K562 (cell line): ENCODE measurements around the gene CLTC. TPM values are rescaled to one million over a fixed set of nuclear protein-coding genes. Genes with fewer than 3 reads are reported as not detected.

Source experiments
- CHD2 ChIP-seq: IDR thresholded peaks from 2 replicates; pipeline ENCODE4 v1.6.1; 2011; ENCODE audit warnings: low read depth, low read length
- HDAC3 ChIP-seq: fragments of 450-650 bp; IDR thresholded peaks from 2 replicates; pipeline ENCODE4 v1.6.1; 2018; ENCODE audit warnings: borderline replicate concordance, mild to moderate bottlenecking, moderate library complexity; ENCODE audit not compliant: partially characterized antibody
- HNRNPUL1 ChIP-seq: fragments of 200-400 bp; formaldehyde crosslinking; IDR thresholded peaks from 2 replicates; pipeline ENCODE4 v1.6.1; 2017; ENCODE audit warnings: low read length
- ILK ChIP-seq: fragments of 450-650 bp; IDR thresholded peaks from 2 replicates; pipeline ENCODE4 v1.6.1; 2016; ENCODE audit warnings: missing genetic modification characterization, low read depth, mild to moderate bottlenecking, missing compliant biosample characterization, moderate library complexity, borderline replicate concordance
- KLF10 ChIP-seq: fragments of 250-450 bp; sonication (Bioruptor Pico); IDR thresholded peaks from 2 replicates; pipeline ENCODE4 v1.6.1; 2021; ENCODE audit warnings: matching md5 sums
- KLF6 ChIP-seq: fragments of 250-450 bp; sonication (Bioruptor Pico); IDR thresholded peaks from 2 replicates; pipeline ENCODE4 v1.4.0; 2020; ENCODE audit warnings: mild to moderate bottlenecking, moderate library complexity, borderline replicate concordance
- MAFG ChIP-seq: fragments of 450-650 bp; conservative IDR thresholded peaks from 2 replicates; pipeline ENCODE4 v1.6.1; 2016; ENCODE audit warnings: missing genetic modification characterization, missing compliant biosample characterization
- NEUROD1 ChIP-seq: fragments of 150-350 bp; IDR thresholded peaks from 2 replicates; pipeline ENCODE4 v1.6.1; 2014; ENCODE audit warnings: borderline replicate concordance, low read length, low read depth; ENCODE audit not compliant: partially characterized antibody
- NFE2 ChIP-seq: IDR thresholded peaks from 2 replicates; pipeline ENCODE4 v1.6.1; 2014; ENCODE audit warnings: antibody characterized with exemption, low read depth
- NR3C1 ChIP-seq: sonication (generic); formaldehyde crosslinking; IDR thresholded peaks from 2 replicates; pipeline ENCODE4 v1.8.1; 2022; ENCODE audit warnings: missing genetic modification reagents
- PHB ChIP-seq: fragments of 250-450 bp; sonication (Bioruptor Pico); IDR thresholded peaks from 2 replicates; pipeline ENCODE4 v1.5.0; 2021
- PPARD ChIP-seq: fragments of 250-450 bp; sonication (Bioruptor Pico); IDR thresholded peaks from 2 replicates; pipeline ENCODE4 v1.8.0; 2022; ENCODE audit warnings: inconsistent platforms, mild to moderate bottlenecking, moderate library complexity
- SAFB ChIP-seq: fragments of 200-400 bp; formaldehyde crosslinking; IDR thresholded peaks from 2 replicates; pipeline ENCODE4 v1.6.1; 2017; ENCODE audit warnings: low read depth, low read length, borderline replicate concordance
- TCF3 ChIP-seq: sonication (generic); formaldehyde crosslinking; IDR thresholded peaks from 2 replicates; pipeline ENCODE4 v1.4.0; 2020; ENCODE audit warnings: mild to moderate bottlenecking, missing genetic modification reagents
- ZNF253 ChIP-seq: fragments of 250-450 bp; sonication (Bioruptor Pico); conservative IDR thresholded peaks from 2 replicates; pipeline ENCODE4 v1.6.1; 2021; ENCODE audit warnings: mild to moderate bottlenecking
- ZNF431 ChIP-seq: sonication (generic); formaldehyde crosslinking; IDR thresholded peaks from 2 replicates; pipeline ENCODE4 v1.8.0; 2022; ENCODE audit warnings: mild to moderate bottlenecking, missing genetic modification reagents
- polyA plus RNA-seq, 8 experiments: library from polyadenylated mRNA; depleted of rRNA in 4 of 8; stranded (reverse) in 5 of 8; unstranded in 3 of 8; fragments of >200 nt; fragmentation: Nextera tagmentation in 2 of 8; fragmentation: Illumina TruSeq in 1 of 8; extraction: Ambion mirVana in 2 of 8; extraction: Trizol in 1 of 8; gene quantifications; 2 replicates each; pipeline versions ENCODE4 v1.2.1 to v1.2.3, GENCODE V29; 2011 to 2014; ENCODE audit warnings: inconsistent platforms in 1 of 8, missing spikeins in 1 of 8
- total RNA-seq, 7 experiments: library from RNA; depleted of rRNA in 6 of 7; stranded (reverse); fragments of >200 nt in 6 of 7; fragmentation: Illumina TruSeq in 2 of 7; extraction: Trizol in 2 of 7; gene quantifications; 2 replicates each; pipeline versions ENCODE4 v1.2.1 to v1.2.3, GENCODE V29; 2011 to 2021; ENCODE audit warnings: low replicate concordance in 1 of 7
- TF ChIP-seq, protein P1 (sequence below): fragments of 450-650 bp; IDR thresholded peaks from 2 replicates; pipeline ENCODE4 v1.6.1; 2018; ENCODE audit warnings: mild to moderate bottlenecking, low read depth; ENCODE audit not compliant: partially characterized antibody
- TF ChIP-seq, protein P2 (sequence below): fragments of 450-650 bp; IDR thresholded peaks from one replicate; pipeline ENCODE4 v1.6.1; 2018; ENCODE audit warnings: mild to moderate bottlenecking, moderate library complexity; ENCODE audit not compliant: partially characterized antibody
- TF ChIP-seq, protein P3 (sequence below): fragments of 450-650 bp; IDR thresholded peaks from 2 replicates; pipeline ENCODE4 v1.6.1; 2017; ENCODE audit warnings: antibody characterized with exemption, mild to moderate bottlenecking
- TF ChIP-seq, protein P4 (sequence below): fragments of 450-650 bp; conservative IDR thresholded peaks from 2 replicates; pipeline ENCODE4 v1.6.1; 2016; ENCODE audit warnings: missing genetic modification characterization, low read depth, mild to moderate bottlenecking, control low read depth, missing compliant biosample characterization

Gene CLTC
- total and polyA plus RNA-seq, 9 of the 15 experiments (the other 6 are each of a cell fraction or from before 2014, with no cell fraction given) = 115 to 267 (median 174) TPM

DNA sequence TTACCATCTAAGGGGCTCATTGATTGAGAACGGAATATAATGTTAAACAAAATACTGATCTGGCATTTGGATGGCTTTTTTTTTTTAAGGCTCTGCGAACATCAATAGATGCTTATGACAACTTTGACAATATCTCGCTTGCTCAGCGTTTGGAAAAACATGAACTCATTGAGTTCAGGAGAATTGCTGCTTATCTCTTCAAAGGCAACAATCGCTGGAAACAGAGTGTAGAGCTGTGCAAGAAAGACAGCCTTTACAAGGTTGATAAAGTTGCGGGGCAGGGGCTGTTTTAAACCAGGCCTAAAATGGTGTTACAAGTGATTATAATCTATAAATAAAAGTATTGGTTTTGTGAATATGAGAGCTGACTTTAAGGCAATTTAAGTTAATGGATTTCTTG is 65.3 kb downstream of the CLTC start (continued):
- TF ChIP-seq, protein P1, sequence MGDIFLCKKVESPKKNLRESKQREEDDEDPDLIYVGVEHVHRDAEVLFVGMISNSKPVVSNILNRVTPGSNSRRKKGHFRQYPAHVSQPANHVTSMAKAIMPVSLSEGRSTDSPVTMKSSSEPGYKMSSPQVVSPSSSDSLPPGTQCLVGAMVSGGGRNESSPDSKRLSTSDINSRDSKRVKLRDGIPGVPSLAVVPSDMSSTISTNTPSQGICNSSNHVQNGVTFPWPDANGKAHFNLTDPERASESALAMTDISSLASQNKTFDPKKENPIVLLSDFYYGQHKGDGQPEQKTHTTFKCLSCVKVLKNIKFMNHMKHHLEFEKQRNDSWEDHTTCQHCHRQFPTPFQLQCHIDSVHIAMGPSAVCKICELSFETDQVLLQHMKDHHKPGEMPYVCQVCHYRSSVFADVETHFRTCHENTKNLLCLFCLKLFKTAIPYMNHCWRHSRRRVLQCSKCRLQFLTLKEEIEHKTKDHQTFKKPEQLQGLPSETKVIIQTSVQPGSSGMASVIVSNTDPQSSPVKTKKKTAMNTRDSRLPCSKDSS = no peak
- TF ChIP-seq, protein P2, sequence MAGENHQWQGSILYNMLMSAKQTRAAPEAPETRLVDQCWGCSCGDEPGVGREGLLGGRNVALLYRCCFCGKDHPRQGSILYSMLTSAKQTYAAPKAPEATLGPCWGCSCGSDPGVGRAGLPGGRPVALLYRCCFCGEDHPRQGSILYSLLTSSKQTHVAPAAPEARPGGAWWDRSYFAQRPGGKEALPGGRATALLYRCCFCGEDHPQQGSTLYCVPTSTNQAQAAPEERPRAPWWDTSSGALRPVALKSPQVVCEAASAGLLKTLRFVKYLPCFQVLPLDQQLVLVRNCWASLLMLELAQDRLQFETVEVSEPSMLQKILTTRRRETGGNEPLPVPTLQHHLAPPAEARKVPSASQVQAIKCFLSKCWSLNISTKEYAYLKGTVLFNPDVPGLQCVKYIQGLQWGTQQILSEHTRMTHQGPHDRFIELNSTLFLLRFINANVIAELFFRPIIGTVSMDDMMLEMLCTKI = no peak
- TF ChIP-seq PHB (no peak), KLF10 (CRISPR knock-in tag) (no peak), CHD2 (peak; percentile 23; the same call in 1 of the 2 replicates), HNRNPUL1 (no peak), HDAC3 (peak; percentile 79), ILK (tag) (no peak), ZNF431 (CRISPR knock-in tag) (no peak), NFE2 (peak; percentile 74), SAFB (no peak), MAFG (tag) (peak; percentile 83), NR3C1 (CRISPR knock-in tag) (no peak), PPARD (CRISPR knock-in tag) (no peak), KLF6 (CRISPR knock-in tag) (no peak), ZNF253 (no peak), TCF3 (peak; percentile 97), NEUROD1 (peak; percentile 45)
- TF ChIP-seq, protein P3, sequence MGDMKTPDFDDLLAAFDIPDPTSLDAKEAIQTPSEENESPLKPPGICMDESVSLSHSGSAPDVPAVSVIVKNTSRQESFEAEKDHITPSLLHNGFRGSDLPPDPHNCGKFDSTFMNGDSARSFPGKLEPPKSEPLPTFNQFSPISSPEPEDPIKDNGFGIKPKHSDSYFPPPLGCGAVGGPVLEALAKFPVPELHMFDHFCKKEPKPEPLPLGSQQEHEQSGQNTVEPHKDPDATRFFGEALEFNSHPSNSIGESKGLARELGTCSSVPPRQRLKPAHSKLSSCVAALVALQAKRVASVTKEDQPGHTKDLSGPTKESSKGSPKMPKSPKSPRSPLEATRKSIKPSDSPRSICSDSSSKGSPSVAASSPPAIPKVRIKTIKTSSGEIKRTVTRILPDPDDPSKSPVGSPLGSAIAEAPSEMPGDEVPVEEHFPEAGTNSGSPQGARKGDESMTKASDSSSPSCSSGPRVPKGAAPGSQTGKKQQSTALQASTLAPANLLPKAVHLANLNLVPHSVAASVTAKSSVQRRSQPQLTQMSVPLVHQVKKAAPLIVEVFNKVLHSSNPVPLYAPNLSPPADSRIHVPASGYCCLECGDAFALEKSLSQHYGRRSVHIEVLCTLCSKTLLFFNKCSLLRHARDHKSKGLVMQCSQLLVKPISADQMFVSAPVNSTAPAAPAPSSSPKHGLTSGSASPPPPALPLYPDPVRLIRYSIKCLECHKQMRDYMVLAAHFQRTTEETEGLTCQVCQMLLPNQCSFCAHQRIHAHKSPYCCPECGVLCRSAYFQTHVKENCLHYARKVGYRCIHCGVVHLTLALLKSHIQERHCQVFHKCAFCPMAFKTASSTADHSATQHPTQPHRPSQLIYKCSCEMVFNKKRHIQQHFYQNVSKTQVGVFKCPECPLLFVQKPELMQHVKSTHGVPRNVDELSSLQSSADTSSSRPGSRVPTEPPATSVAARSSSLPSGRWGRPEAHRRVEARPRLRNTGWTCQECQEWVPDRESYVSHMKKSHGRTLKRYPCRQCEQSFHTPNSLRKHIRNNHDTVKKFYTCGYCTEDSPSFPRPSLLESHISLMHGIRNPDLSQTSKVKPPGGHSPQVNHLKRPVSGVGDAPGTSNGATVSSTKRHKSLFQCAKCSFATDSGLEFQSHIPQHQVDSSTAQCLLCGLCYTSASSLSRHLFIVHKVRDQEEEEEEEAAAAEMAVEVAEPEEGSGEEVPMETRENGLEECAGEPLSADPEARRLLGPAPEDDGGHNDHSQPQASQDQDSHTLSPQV = 0 out of 2 replicates have a peak, but pooled peaks have one; percentile 16
- TF ChIP-seq, protein P4, sequence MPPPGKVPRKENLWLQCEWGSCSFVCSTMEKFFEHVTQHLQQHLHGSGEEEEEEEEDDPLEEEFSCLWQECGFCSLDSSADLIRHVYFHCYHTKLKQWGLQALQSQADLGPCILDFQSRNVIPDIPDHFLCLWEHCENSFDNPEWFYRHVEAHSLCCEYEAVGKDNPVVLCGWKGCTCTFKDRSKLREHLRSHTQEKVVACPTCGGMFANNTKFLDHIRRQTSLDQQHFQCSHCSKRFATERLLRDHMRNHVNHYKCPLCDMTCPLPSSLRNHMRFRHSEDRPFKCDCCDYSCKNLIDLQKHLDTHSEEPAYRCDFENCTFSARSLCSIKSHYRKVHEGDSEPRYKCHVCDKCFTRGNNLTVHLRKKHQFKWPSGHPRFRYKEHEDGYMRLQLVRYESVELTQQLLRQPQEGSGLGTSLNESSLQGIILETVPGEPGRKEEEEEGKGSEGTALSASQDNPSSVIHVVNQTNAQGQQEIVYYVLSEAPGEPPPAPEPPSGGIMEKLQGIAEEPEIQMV (tag) = no peak
